Amniotic epithelial cell (primary cell): ENCODE data around the gene CARMIL1.
A peak's percentile ranks its signal among the peaks of the same experiment; 100 is the strongest.
"Not testable (repeated sequence)": the region's sequence is repeated elsewhere in the genome, so short reads cannot be mapped to it uniquely, and the experiment has no call there.

Source experiments
- DNase-seq: peaks from one replicate; pipeline ENCODE4 v3.0.0-alpha.2; 2010; ENCODE audit warnings: low read depth

The CARMIL1 gene

DNA sequence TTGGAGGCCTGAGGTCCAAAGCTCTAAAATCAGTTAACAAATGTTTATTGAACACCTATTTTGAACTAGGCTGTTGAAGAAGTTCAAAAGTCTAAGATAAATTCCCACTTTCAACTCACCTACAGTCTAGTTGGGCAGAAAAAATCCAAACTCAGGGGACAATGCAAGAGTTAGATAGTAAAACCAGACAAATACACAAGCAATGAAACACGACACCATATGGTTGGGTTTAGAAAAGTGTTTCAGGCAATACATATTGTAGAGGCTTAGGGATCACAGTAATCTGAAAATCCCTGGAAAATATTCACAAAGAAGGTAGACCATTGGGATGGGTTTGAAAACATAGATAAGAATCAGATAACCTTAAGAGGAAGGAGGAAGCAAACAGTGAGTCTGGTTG is 1.3 kb upstream of the CARMIL1 start:
- DNase-seq, result no peak

DNA sequence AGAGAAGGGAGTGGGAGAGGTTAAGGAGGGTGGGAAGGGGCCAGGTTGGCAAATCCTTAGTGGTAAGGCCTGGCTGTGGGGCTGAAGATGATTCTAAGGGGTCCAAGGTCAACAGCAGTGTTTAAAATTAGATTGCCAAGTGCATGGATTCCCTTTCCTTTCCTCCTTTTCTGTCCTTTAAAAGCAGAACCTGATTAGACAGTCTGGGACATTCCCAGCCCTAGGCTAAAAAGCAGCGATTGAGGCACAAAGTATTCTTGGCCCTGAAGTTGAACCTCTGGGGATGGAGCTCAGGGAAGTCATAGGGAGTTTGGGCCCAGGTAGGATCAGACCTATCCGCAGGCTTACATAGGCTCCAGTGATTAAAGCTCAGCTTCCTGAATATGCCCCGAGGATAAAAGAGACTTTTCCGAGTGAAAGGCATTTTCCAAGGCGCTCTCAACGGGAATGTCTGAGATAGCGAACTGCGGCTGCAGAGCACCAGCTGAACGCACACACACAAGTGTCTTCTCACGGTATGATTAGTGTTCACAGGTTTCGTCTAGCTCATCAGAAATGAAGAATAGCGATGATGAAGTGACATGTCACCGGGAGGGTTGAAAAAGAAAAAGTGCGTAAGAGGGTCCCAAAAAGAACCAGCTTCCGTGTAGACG is 787 bp upstream of the CARMIL1 start:
- peak; percentile 32 for DNase-seq

DNA sequence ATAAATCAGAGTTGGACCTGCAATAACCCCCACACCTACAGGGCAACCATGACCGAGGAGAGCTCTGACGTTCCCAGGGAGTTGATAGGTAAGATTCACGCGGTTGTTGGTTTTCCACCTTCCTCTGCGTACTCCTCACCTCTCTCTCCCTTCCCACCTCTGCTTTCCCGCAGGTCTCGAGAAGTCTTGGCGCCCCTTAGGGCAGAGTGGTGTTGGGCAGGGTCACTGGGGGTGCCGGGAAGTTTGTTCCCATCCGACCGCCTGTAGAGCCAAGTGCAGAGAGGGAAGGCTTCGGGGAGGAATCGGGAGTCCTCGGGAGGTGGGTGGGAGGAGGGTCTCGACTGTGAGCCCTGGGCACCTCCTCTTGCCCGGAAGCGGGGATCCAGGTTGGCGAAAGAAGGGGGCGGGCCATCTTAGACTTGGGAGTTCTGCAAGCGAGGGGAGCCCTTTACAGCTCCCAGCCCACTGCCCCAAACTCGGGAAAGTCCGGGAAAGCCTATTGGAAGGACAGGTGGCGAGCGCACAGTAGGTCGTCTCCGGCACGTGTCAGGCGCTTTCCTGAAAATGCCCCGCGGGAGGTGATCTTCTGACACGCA is 672 bp downstream of the CARMIL1 start:
- no peak for DNase-seq

DNA sequence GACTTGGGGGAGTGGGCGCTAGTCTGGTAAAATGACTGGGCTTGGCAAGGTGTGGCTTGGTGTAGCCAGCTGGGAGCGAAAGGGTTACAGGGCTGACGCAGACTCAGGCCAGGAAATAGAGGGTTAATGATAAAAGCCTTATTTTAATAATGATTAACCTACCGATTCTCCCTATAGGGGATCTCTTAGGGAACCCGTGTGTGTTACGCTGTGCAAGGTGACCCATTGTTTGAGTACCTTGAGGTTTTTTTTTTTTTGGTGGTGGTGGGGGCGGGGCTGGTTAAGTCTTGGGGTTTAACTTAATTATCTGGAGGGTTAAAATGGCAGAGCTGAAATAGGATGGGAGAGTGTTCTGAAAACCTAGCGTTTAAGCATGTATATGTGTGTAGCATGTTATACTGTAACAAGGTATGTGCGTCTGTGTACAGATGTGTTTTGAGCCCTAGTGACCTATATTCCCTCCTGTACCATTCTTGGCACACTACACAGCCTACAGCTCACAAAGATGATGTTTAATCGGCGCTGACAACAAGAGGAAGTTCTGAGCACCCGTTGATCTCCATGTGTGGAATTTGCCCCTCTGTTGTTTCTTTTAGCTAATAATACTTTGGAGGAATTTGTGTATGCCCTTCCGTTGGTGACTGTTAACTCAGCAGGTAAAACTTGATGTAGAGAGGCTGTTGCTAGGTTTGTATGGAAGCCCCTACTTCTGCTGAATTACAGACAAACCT is 1.3 kb downstream of the CARMIL1 start:
- DNase-seq, result no peak

DNA sequence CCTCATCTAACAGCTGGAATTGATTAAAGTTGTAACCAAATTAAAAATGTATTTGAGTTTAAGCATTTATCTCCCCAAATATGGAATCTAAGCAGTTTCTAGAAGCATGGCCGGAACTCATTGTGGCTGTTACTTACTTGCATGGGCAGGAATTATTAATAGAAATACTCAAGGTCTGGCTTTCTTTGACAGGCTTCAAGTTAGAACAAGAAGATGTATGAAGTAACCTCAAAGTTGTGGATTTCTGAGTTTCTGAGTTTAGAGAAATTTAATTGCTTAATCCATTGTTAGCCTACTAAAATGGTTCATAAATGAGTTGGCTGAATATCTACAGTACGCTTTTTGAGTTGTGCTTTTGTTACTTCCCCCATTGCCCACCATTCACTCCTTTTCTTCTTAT is 7.7 kb downstream of the CARMIL1 start:
- no peak for DNase-seq

DNA sequence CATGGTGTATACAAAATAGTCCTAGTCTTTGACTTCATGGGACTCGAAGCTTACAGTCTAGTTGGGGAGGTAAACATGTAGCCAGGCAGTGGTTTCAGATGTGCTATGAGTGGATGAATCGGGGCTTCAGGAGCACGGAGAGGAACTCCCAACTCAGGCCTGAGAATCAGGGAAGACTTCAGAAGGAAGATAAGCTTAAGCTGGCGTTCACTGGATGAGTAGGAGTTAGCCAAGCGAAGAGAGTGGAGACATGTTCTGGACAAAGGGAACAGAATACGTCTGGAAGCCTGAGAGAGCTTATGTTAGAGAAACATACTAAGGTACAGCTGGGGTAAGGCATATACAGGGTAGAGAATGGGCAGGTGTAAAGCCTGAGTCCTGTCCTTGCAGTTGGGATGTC is 8.8 kb downstream of the CARMIL1 start:
- DNase-seq, result no peak

DNA sequence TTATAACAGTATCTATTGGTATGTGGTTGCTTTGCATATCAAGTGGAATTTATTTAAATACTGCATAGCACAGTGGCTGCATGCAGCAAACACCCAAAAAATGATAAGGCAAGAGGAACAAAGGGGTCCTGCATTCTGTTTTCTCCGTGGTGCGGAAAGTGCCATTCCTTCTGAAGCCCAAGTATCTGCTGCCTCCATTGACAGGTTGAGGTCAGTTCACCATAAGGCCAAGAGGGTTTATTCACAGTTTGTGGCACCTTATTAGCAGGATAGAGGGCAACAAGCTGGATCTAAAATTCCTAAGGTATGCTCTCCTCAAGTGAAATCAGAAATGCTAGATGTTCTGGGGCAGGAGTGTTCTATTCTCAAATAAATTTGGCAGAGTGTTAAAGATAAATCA is 9.3 kb downstream of the CARMIL1 start:
- DNase-seq, result no peak

DNA sequence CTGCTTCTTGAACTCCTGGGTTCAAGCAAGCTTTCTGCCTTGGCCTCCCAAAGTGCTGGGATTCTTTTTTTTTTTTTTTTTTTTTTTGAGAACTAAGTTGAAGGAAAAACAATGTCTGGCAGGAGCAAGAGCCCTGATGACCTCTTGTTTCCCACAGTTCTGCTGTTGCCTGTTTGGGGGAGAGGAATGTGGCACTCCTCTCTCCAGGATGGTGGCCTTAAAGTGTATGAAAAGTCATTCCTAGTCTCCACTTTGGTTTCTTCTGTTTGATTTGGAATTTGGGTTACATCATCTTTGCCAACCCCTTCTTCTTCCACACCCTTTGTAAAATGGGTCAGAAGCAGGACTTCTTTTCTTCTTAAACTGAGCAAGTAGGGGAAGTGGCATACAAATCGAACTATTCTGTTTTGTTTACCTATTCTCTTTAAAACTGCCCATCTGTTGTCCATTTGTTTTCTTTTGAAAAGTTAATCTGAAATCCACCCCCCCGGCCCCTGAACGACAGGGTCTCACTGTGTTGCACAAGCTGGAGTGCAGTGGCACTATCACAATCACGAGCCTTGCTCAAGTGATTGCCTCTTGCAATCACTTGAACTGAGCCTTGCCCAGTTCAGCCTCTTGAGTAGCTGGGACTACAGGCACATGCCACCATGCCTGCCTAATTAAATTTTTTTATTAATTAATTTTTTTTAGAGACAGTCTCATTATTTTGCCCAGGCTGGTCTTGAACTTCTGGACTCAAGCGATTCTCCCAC is 11.3 kb downstream of the CARMIL1 start:
- DNase-seq, result no peak

DNA sequence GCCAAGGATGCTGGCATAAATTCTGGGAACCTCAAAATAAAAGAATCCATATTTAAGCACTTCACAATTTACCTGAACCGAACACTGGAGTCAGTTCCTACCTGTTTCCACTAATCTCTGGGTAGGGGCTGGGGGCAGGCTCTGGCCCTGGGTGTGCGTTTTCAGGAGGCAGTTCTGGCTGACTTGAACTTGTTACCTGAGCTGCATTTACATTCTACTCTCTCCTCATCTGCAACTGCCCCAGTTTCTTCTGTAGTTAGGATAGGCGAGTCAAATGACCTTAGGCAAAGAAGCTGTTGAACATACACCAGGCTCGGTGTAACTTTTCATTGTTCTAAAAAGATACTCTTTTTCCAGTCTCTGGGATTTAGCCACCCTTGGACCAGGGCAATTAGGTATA is 13.2 kb downstream of the CARMIL1 start:
- DNase-seq, result no peak

DNA sequence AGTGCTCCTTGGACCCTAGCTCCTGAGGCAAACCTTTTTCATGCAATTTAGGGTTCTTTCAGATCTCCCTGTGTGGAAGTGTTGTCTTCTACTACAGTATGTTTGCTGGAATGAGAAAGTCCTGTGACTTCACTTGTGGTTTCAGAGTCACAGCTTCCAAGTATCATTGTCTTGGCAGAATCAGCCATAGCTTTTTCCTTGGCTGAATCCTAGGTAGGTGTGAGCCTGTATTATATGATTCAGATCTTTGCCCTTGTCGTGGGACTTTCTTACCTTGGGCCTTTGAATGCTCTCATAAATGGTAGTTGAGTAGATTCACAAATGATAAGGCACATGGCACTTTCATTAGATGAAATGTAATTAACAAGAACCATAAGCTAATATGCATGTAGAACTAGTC is 16.5 kb downstream of the CARMIL1 start:
- no peak for DNase-seq

DNA sequence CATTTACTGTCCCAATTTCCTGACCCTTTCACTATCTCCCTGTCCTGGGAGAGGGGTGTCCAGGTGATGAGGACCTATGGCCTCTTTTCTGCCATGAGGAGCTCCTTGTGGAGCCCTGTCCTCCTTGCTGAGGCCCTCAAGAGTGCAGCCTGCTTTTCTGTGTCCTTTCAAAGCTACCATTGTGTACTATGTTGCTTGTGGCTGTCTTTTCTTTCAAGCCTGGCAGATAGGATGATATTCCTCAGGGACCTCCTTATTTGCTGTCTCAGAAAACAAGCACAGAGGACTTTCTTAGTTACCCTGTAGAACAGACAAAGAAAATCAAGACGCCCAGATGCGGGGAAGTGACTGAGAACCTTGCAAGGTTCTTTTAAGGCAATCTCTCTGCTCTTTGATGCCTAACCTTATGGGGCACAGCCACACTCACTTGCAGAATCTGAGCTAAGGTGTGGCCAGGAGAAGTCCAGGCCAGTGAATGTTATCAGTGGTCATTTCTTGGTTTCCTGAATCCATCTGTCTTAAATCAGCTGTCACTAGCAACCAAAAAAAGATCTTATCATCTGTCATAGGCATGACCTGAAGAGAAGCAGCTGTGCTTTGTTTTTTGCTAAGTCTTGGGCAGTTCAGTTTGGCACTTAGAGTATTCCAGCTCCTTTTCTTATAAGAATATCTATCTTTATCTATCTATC is 17.2 kb downstream of the CARMIL1 start:
- DNase-seq, result no peak

DNA sequence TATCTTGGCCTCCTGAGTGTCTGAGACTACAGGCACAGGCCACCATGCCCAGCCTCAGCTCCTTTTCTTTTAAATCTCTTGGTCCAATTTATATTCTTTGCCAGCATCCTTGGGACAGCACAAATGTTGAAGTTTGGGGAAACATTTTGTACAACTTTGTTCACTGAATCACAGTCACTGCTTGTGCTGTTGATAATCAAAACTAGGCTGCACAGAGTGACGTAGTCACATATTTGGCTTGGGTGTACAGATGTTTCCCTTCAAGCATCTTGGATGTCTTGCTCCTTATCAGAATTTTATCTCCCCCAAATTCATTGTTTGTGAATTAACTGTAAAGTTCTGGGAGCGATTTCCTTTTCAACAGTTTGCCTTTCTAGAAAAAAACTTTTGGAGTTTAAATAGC is 17.9 kb downstream of the CARMIL1 start:
- no peak for DNase-seq

DNA sequence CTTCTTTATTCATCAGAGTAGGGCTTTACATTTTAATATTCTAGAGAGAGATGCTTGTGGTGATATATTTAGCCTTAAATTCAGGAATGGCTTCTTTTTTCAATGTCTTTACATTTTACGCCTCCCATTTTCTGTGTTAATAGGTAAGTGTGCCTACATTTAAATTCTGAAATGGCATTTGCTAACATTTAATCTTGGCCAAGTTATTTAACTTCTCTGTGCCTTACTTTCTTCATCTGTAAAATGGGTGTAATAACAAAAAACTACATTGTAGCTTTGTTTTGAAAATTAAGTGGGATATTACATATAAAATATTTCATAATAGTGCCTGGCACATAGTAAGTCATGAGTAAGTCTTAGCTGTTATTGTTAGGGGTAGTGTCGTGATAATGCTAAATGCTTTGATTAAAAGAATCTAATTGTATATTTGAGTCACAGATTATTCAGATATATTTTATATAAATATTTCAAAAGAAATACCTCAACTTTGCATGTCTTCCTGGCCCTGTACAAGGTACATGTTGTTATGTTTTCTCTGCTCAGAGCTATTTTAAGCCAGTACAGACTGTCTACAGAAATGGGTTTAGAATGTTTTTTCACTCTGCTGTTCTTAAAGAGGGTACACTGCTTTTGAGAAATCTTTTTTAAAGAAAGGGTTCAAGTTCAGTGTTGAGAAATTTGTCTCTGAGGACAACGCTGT is 18.8 kb downstream of the CARMIL1 start:
- no peak for DNase-seq

DNA sequence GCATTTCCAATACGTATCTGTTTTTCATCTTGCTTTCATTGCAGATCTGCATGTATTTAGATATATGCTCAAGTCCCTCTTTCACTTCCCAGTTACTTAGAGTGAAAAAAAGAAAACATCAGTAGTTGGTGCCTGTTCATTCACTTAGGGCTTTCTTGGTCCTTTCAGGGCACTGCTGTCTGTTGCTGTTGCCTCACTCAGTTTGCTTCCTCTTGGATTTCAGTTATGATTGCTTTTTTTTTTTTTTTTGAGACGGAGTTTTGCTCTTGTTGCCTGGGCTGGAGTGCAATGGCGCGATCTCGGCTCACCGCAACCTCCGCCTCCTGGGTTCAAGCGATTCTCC is 19.3 kb downstream of the CARMIL1 start:
- not testable (repeated sequence) for DNase-seq

DNA sequence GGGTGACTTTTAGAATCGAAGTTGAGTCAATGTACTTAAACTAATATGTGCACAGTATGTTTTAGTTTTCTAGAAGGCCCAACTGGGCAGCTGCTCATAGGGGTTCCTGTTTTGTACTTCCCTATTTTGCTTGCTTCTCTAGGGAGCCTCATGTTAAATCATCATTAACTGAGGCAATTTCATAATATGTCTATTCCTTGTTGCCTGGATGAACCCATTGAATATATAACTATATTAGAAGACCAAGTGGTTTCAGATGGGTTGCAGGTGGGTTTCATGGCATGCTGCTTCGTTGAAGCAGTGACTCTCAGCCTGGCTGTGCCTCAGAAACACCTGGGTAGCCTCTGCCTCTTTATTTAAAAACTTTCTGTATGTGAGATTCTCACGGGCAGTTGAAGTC is 22.2 kb downstream of the CARMIL1 start:
- no peak for DNase-seq

DNA sequence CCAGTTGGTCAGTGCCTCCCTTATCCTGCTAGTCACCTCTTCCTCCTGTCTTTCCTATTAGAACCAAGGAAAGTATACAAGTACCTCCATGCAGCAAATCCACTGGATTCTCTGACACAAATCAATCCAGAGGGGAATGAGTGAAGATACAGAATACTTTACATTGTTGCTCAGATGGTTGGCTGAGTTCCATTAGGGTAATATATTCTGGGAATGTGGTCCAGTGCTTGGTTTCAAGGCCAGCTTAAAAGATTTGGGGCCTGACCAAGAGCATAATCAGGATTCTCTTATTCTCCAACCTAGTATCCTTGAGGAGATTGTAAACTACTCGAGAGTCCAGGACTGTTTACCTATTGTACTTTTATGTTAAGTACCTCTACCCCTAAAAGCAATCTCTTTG is 23.0 kb downstream of the CARMIL1 start:
- DNase-seq, result no peak

DNA sequence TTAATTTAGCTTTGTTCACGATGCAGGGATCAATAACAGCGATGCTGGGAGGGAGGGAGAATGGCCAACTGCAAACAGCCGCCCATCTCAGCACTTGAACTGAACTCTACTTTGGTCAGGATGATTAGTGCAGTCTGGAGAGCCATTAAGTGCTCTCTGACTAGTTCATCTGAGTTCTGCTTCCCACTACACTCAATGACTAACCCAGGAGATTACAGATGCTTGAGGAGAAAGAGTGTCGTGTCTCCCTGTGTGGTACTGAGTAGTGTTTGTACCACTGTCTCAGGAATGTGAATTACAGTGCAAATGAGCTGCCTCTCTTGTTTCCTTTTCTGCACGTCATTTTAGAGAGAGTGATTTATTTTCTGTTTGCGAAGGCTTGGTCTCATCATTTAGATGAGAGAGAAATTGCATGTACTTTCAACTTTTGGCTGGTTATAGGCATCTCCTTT is 23.5 kb downstream of the CARMIL1 start:
- DNase-seq, result peak; percentile 82

DNA sequence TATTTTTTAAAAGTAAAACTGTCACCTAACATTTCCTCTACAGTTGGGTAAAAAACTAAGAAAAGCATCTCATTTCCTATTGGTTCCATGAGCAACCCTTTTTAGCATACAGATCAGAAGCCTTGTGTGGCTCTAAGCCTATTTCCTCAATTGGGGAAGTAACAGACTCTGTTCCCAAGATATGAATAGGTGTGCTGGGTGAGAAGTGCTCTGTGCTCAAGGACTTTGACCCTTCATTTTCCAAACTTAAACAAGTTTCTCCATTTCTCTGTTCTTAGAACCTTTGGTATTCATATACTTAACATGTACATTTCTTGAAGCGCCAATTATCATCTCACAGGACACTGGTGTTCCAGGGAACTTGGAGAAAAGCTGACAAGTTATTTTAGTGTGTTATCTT is 24.1 kb downstream of the CARMIL1 start:
- no peak for DNase-seq

DNA sequence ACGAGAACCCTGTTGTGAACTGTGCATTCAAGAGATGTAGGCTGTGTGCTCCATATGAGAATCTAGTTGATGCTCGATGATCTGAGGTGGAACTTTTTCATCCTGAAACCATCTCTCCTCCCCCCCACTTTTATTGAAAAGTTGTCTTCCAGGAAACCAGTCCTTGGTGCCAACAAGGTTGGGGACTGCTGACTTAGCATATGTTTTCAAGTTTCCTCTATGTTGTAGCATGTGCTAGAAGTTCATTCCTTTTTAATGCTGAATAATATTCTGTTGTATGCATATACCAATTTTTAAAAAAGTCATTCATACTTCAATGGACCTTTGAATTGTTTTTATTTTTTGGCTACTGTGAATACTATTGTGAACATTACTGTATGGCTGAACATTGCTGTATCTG is 27.2 kb downstream of the CARMIL1 start:
- DNase-seq, result no peak

DNA sequence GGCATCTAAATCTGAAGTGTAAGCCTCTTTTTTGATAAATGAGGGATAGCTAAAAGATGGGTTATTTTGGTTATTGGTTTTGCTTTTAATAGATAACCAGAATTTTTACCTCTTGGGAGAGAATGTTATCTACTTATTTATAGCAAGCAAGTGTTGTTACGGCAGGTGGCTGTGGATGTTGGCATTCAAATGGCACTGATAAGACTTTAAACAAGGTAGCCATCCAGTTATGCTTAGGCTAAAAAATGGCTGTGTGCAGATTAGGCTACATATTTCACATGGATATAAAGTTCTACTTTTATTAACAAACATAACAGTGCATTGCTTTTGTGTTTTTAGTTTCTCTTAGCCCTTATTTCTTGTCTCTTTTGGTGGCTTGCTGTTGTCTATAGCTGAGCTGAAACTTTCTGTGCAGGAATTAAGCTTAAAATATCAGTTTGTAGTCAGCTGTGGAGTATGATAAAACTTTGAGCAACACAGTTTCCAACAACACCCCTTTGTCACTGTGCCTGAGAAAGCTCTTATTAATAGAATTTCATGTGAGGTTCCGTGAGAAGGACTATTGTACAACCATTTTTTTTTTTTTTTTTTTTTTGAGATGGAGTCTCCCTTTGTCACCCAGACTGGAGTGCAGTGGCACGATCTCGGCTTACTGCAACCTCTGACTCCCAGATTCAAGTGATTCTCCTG is 28.8 kb downstream of the CARMIL1 start:
- DNase-seq, result no peak

DNA sequence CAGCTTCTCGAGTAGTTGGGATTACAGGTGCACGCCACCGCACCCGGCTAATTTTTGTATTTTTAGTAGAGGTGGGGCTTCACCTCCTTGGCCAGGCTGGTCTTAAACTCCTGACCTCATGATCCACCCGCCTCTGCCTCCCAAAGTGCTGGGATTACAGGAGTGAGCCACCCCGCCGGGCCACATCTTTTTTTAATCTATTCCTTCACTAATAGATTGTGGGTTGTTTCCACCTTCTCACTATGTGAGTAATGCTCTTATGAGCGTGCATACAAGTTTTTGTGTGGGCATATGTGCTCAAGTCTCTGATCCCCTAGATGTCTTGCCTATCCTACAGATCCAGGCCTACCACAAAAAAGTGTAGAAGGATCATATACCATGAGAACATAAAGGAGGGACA is 30.7 kb downstream of the CARMIL1 start:
- no peak for DNase-seq
